ENCODE measurements around the gene CSNK1E. TPM values are rescaled to one million over a fixed set of nuclear protein-coding genes. Genes with fewer than 3 reads are reported as not detected.

The CSNK1E gene
- total and polyA plus RNA-seq, 9 of the 15 experiments (the other 6 are each of a cell fraction or from before 2014, with no cell fraction given), result 2.7 to 70.0 (median 41.3) TPM

DNA sequence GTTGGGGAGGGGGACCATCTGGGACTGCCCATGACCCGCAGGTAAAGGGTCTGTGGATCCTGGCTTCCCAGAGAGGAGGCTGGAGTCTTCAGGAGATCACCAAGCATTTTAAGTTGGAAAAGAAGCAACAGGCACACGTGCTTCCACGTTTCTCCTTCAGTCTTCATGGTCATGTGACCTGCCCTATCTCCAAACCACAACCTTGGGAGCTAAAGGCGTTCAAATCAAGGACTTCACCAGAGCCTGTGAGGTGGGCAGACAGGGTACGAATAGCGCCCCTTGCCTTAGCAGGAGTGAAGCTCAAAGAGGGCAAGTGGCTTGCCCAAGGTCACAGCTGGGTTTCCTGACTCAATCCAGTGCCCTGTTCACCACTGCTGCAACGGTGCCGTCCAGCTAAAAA, 51.1 kb downstream of the CSNK1E start (continued):
- TF ChIP-seq, protein P1, sequence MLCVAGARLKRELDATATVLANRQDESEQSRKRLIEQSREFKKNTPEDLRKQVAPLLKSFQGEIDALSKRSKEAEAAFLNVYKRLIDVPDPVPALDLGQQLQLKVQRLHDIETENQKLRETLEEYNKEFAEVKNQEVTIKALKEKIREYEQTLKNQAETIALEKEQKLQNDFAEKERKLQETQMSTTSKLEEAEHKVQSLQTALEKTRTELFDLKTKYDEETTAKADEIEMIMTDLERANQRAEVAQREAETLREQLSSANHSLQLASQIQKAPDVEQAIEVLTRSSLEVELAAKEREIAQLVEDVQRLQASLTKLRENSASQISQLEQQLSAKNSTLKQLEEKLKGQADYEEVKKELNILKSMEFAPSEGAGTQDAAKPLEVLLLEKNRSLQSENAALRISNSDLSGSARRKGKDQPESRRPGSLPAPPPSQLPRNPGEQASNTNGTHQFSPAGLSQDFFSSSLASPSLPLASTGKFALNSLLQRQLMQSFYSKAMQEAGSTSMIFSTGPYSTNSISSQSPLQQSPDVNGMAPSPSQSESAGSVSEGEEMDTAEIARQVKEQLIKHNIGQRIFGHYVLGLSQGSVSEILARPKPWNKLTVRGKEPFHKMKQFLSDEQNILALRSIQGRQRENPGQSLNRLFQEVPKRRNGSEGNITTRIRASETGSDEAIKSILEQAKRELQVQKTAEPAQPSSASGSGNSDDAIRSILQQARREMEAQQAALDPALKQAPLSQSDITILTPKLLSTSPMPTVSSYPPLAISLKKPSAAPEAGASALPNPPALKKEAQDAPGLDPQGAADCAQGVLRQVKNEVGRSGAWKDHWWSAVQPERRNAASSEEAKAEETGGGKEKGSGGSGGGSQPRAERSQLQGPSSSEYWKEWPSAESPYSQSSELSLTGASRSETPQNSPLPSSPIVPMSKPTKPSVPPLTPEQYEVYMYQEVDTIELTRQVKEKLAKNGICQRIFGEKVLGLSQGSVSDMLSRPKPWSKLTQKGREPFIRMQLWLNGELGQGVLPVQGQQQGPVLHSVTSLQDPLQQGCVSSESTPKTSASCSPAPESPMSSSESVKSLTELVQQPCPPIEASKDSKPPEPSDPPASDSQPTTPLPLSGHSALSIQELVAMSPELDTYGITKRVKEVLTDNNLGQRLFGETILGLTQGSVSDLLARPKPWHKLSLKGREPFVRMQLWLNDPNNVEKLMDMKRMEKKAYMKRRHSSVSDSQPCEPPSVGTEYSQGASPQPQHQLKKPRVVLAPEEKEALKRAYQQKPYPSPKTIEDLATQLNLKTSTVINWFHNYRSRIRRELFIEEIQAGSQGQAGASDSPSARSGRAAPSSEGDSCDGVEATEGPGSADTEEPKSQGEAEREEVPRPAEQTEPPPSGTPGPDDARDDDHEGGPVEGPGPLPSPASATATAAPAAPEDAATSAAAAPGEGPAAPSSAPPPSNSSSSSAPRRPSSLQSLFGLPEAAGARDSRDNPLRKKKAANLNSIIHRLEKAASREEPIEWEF (CRISPR knock-in tag; IDR thresholded peaks at IDR 0.05), result peak; percentile 53; the same call in 1 of the 2 replicates
- no peak for TF ChIP-seq GATAD2A (IDR thresholded peaks at IDR 0.05)
- TF ChIP-seq ZBTB2 (IDR thresholded peaks at IDR 0.05), result no peak
- TF ChIP-seq TOE1 (IDR thresholded peaks at IDR 0.05; ENCODE audit: borderline replicate concordance), result peak; percentile 98
- TF ChIP-seq TOE1 (CRISPR knock-in tag; IDR thresholded peaks at IDR 0.05; ENCODE audit: borderline replicate concordance, low read depth), result no peak
- no peak for TF ChIP-seq ZNF263 (CRISPR knock-in tag; IDR thresholded peaks at IDR 0.05; ENCODE audit: borderline replicate concordance)
- TF ChIP-seq SOX6 (IDR thresholded peaks at IDR 0.05), result peak; percentile 29; the same call in 1 of the 2 replicates
- 0 out of 2 replicates have a peak, but pooled peaks have one; percentile 20 for TF ChIP-seq ZBTB1 (CRISPR knock-in tag; IDR thresholded peaks at IDR 0.05; ENCODE audit: borderline replicate concordance, low read depth)
- TF ChIP-seq ZBTB26 (CRISPR knock-in tag; IDR thresholded peaks at IDR 0.05), result no peak
- TF ChIP-seq CREB3 (tag; conservative IDR thresholded peaks at IDR 0.05; ENCODE audit: low read depth), result no peak
- TF ChIP-seq TAL1 (IDR thresholded peaks at IDR 0.05), result no peak
- TF ChIP-seq ZBTB12 (CRISPR knock-in tag; IDR thresholded peaks at IDR 0.05), result peak; percentile 9; the same call in 1 of the 2 replicates
- TF ChIP-seq ZNF311 (CRISPR knock-in tag; IDR thresholded peaks at IDR 0.05), result no peak
- no peak for TF ChIP-seq KDM4B (IDR thresholded peaks at IDR 0.05; ENCODE audit: borderline replicate concordance in 2 of 2, low read depth in 1 of 2)
- no peak for TF ChIP-seq ZNF431 (CRISPR knock-in tag; IDR thresholded peaks at IDR 0.05)
- TF ChIP-seq, protein P2, sequence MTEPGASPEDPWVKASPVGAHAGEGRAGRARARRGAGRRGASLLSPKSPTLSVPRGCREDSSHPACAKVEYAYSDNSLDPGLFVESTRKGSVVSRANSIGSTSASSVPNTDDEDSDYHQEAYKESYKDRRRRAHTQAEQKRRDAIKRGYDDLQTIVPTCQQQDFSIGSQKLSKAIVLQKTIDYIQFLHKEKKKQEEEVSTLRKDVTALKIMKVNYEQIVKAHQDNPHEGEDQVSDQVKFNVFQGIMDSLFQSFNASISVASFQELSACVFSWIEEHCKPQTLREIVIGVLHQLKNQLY (CRISPR knock-in tag; conservative IDR thresholded peaks at IDR 0.05), result no peak
- no peak for TF ChIP-seq ZNF212 (CRISPR knock-in tag; IDR thresholded peaks at IDR 0.05)
